Activated T-cell treated with anti-CD3 and anti-CD28 coated beads, Interleukin-2, amount 50 U/mL, for 72 hours (primary cell): ENCODE results near the gene OR56B4. TPM values are rescaled to one million over a fixed set of nuclear protein-coding genes. Genes with fewer than 3 reads are reported as not detected.

Source experiments
- total RNA-seq, 2 donors: library from RNA; stranded (reverse); gene quantifications; one replicate each; pipeline ENCODE4 v1.2.3, GENCODE V29; 2022

Gene OR56B4
- total RNA-seq, 2 donors from 2014 or later, result not detected

Other genes with a start within 250 kb of the OR56B4 start
- gene OR52E8, start 250.0 kb upstream of the OR56B4 start, total RNA-seq, result not detected
- not detected for gene OR52E4, start 227.1 kb upstream of the OR56B4 start, total RNA-seq
- not detected for gene OR52E5, start 214.5 kb upstream of the OR56B4 start, total RNA-seq
- not detected for gene OR56A3, start 165.4 kb upstream of the OR56B4 start, total RNA-seq
- not detected for gene OR56A5, start 139.2 kb upstream of the OR56B4 start, total RNA-seq
- gene OR52L1, start 120.7 kb upstream of the OR56B4 start, total RNA-seq, result not detected
- gene OR56A4, start 100.7 kb upstream of the OR56B4 start, total RNA-seq, result not detected
- not detected for gene OR56A1, start 76.9 kb upstream of the OR56B4 start, total RNA-seq
- not detected for gene OR52B2, start 62.6 kb downstream of the OR56B4 start, total RNA-seq
- not detected for gene OR52W1, start 91.5 kb downstream of the OR56B4 start, total RNA-seq
- not detected for gene C11orf42, start 97.9 kb downstream of the OR56B4 start, total RNA-seq
- gene FHIP1B, start 127.0 kb downstream of the OR56B4 start, total RNA-seq, result 10 to 100 TPM; 22.8 to 26.8 TPM
- gene CNGA4, start 131.4 kb downstream of the OR56B4 start, total RNA-seq, result under 1 TPM; 0.29 to 0.46 TPM
- not detected for gene CCKBR, start 152.2 kb downstream of the OR56B4 start, total RNA-seq
- 10 to 100 TPM; 12.0 to 15.1 TPM for gene CAVIN3, start 212.8 kb downstream of the OR56B4 start, total RNA-seq